ENCODE data around the gene AUP1.

AUP1 gene

GRCh38 chr2:74529357-74530238, at the start of gene AUP1, which contains the start of gene HTRA2:
TSS of gene AUP1 (minus strand) at chr2:74529706. CDS start at chr2:74529629, 77 bp downstream.
TSS of gene HTRA2 (plus strand) at chr2:74529933. CDS start at chr2:74530007, 74 bp downstream.
- peak; percentile 94 for ATAC-seq

GRCh38 chr2:74578408-74578807, 48.9 kb upstream of the AUP1 start:
- no peak for TF ChIP-seq TCF4 (CRISPR knock-in tag; IDR thresholded peaks at IDR 0.05; ENCODE audit: borderline replicate concordance)

More at GRCh38 chr2:74529357-74530238, at the start of gene AUP1, which contains the start of gene HTRA2:
- TF ChIP-seq ESRRG (CRISPR knock-in tag; IDR thresholded peaks at IDR 0.05) (no peak), GLIS3 (CRISPR knock-in tag; IDR thresholded peaks at IDR 0.05) (0 out of 2 replicates have a peak, but pooled peaks have one; percentile 40)

GRCh38 chr2:74577448-74577847, 47.9 kb upstream of the AUP1 start:
- no peak; the same call in 2 of the 3 replicates for ATAC-seq
- no peak for TF ChIP-seq GLIS3 (CRISPR knock-in tag; IDR thresholded peaks at IDR 0.05)
- TF ChIP-seq CSRNP3 (CRISPR knock-in tag; IDR thresholded peaks at IDR 0.05): no peak
- TF ChIP-seq ESRRG (CRISPR knock-in tag; IDR thresholded peaks at IDR 0.05): no peak
- TF ChIP-seq ZNF70 (CRISPR knock-in tag; IDR thresholded peaks at IDR 0.05): no peak
- no peak for TF ChIP-seq CSDC2 (CRISPR knock-in tag; IDR thresholded peaks at IDR 0.05)
- no peak for TF ChIP-seq TOX (CRISPR knock-in tag; IDR thresholded peaks at IDR 0.05; ENCODE audit: borderline replicate concordance)
- no peak for TF ChIP-seq ISL1 (CRISPR knock-in tag; IDR thresholded peaks at IDR 0.05)
- no peak for TF ChIP-seq ZNF565 (CRISPR knock-in tag; conservative IDR thresholded peaks at IDR 0.05; ENCODE audit: low read depth)
- no peak for TF ChIP-seq SNAI2 (CRISPR knock-in tag; IDR thresholded peaks at IDR 0.05)
- TF ChIP-seq BACH2 (CRISPR knock-in tag; IDR thresholded peaks at IDR 0.05; ENCODE audit: borderline replicate concordance): no peak

More at GRCh38 chr2:74578408-74578807, 48.9 kb upstream of the AUP1 start:
- no peak for ATAC-seq

GRCh38 chr2:74576863-74577229, 47.3 kb upstream of the AUP1 start:
- ATAC-seq: peak; percentile 6; the same call in 1 of the 3 replicates
- no peak for TF ChIP-seq ARNTL (CRISPR knock-in tag; IDR thresholded peaks at IDR 0.05; ENCODE audit: borderline replicate concordance, low read depth)
- TF ChIP-seq CREB5 (CRISPR knock-in tag; IDR thresholded peaks at IDR 0.05; ENCODE audit: low read depth): no peak
- no peak for TF ChIP-seq ZNF565 (CRISPR knock-in tag; conservative IDR thresholded peaks at IDR 0.05; ENCODE audit: low read depth)
- TF ChIP-seq POU6F1 (CRISPR knock-in tag; IDR thresholded peaks at IDR 0.05; ENCODE audit: borderline replicate concordance, low read depth): no peak
- no peak for TF ChIP-seq PPARA (CRISPR knock-in tag; IDR thresholded peaks at IDR 0.05; ENCODE audit: borderline replicate concordance)
- TF ChIP-seq ZNF70 (CRISPR knock-in tag; IDR thresholded peaks at IDR 0.05): no peak
- TF ChIP-seq PATZ1 (CRISPR knock-in tag; IDR thresholded peaks at IDR 0.05; ENCODE audit: borderline replicate concordance): no peak
- TF ChIP-seq ZC3H10 (CRISPR knock-in tag; IDR thresholded peaks at IDR 0.05): no peak
- TF ChIP-seq TCF4 (CRISPR knock-in tag; IDR thresholded peaks at IDR 0.05; ENCODE audit: borderline replicate concordance): no peak
- TF ChIP-seq CSRNP3 (CRISPR knock-in tag; IDR thresholded peaks at IDR 0.05): no peak
- no peak for TF ChIP-seq SNAI2 (CRISPR knock-in tag; IDR thresholded peaks at IDR 0.05)
- TF ChIP-seq ZNF8 (CRISPR knock-in tag; IDR thresholded peaks at IDR 0.05): no peak

Data from SK-N-SH treated with all-trans-retinoic acid at 6 μM for 48 hours (cell line).